Tongue (tissue), 2 donors: ENCODE data around the gene SCRN2. TPM values are rescaled to one million over a fixed set of nuclear protein-coding genes. Genes with fewer than 3 reads are reported as not detected.
A peak's percentile ranks its signal among the peaks of the same experiment; 100 is the strongest.

ENCODE experiments used
- DNase-seq: peaks from one replicate; pipeline ENCODE4 v3.0.0-alpha.2; 2015
- total RNA-seq: library from RNA; depleted of rRNA; stranded (reverse); fragments of >200 nt; gene quantifications from one replicate; pipeline ENCODE4 v1.2.3, GENCODE V29; 2014

The SCRN2 gene
- total RNA-seq, 1 donor from 2014 or later = 26.8 TPM

GRCh38 chr17:47804461-47804860, 36.6 kb downstream of the SCRN2 start:
- no peak for DNase-seq

- no peak for DNase-seq
These were observed 37.3 kb downstream of the SCRN2 start for GRCh38 chr17:47803751-47804150.

GRCh38 chr17:47803201-47803600, 37.9 kb downstream of the SCRN2 start:
- no peak for DNase-seq

GRCh38 chr17:47802341-47803022, 38.6 kb downstream of the SCRN2 start:
- DNase-seq = peak; percentile 63

GRCh38 chr17:47801906-47802305, 39.2 kb downstream of the SCRN2 start:
- no peak for DNase-seq

- DNase-seq = no peak
These were observed 39.8 kb downstream of the SCRN2 start for GRCh38 chr17:47801176-47801765.

GRCh38 chr17:47800686-47801085, 40.4 kb downstream of the SCRN2 start:
- DNase-seq = no peak

- DNase-seq = no peak
These were observed 43.3 kb downstream of the SCRN2 start for GRCh38 chr17:47797797-47798196.

GRCh38 chr17:47792979-47793378, 48.1 kb downstream of the SCRN2 start:
- no peak for DNase-seq

GRCh38 chr17:47792457-47792856, 48.6 kb downstream of the SCRN2 start:
- no peak for DNase-seq

GRCh38 chr17:47791025-47791424, 50.0 kb downstream of the SCRN2 start:
- DNase-seq = no peak

GRCh38 chr17:47789611-47790561, 51.2 kb downstream of the SCRN2 start:
- DNase-seq = peak; percentile 40

Other genes with a start within 250 kb of the SCRN2 start
- 174 TPM for gene KPNB1, start 191.4 kb downstream of the SCRN2 start, total RNA-seq
- gene TBKBP1, start 147.1 kb downstream of the SCRN2 start, total RNA-seq = 11.4 TPM
- not detected for gene TBX21, start 108.0 kb downstream of the SCRN2 start, total RNA-seq
- gene OSBPL7, start 19.5 kb downstream of the SCRN2 start, total RNA-seq = 5.9 TPM
- gene MRPL10, start 9.7 kb downstream of the SCRN2 start, total RNA-seq = 16.1 TPM
- gene LRRC46, start 9.6 kb downstream of the SCRN2 start, total RNA-seq = not detected
- 0.82 TPM for gene SP6, start 9.9 kb upstream of the SCRN2 start, total RNA-seq
- gene SP2, start 55.0 kb upstream of the SCRN2 start, total RNA-seq = 2.4 TPM
- gene PNPO, start 100.3 kb upstream of the SCRN2 start, total RNA-seq = 20.4 TPM
- 4.9 TPM for gene PRR15L, start 116.6 kb upstream of the SCRN2 start, total RNA-seq
- 76.5 TPM for gene CDK5RAP3, start 129.8 kb upstream of the SCRN2 start, total RNA-seq
- gene COPZ2, start 196.5 kb upstream of the SCRN2 start, total RNA-seq = 18.2 TPM
- 260 TPM for gene NFE2L1, start 207.1 kb upstream of the SCRN2 start, total RNA-seq